Neutrophil (primary cell): ENCODE measurements around the gene RAD9B.
"Not testable (repeated sequence)": the region's sequence is repeated elsewhere in the genome, so short reads cannot be mapped to it uniquely, and the experiment has no call there.

Experiments used
- H3K27ac ChIP-seq: fragments of 200-600 bp; sonication (generic); 2 replicates; pipeline ENCODE4 v1.5.1; 2016; ENCODE audit warnings: mild to moderate bottlenecking, moderate library complexity
- H3K27me3 ChIP-seq: fragments of 200-600 bp; sonication (generic); 2 replicates; pipeline ENCODE4 v1.6.0; 2016; ENCODE audit warnings: mild to moderate bottlenecking
- H3K36me3 ChIP-seq: fragments of 200-600 bp; sonication (generic); 2 replicates; pipeline ENCODE4 v1.5.1; 2017
- H3K4me1 ChIP-seq, 2 experiments: fragments of 200-600 bp in 1 of 2; sonication (generic) in 1 of 2; 1 replicate in 1 of 2; 2 replicates in 1 of 2; pipeline versions ENCODE4 v1.5.1 to v1.6.1; 2013 to 2016; ENCODE audit warnings: low read depth in 1 of 2, low read length in 1 of 2, mild to moderate bottlenecking in 1 of 2, moderate library complexity in 1 of 2; ENCODE audit not compliant: control insufficient read depth in 1 of 2, insufficient read depth in 1 of 2
- H3K4me3 ChIP-seq, 2 experiments: fragments of 200-600 bp in 1 of 2; sonication (generic) in 1 of 2; 1 replicate in 1 of 2; 2 replicates in 1 of 2; pipeline ENCODE4 v1.5.1; 2013 to 2016; ENCODE audit warnings: low read depth in 1 of 2, low read length in 1 of 2, mild to moderate bottlenecking in 1 of 2, moderate library complexity in 1 of 2
- H3K9me3 ChIP-seq: fragments of 200-600 bp; sonication (generic); 2 replicates; pipeline ENCODE4 v1.5.1; 2016
- TF ChIP-seq, protein P1 (sequence below): fragments of 200-600 bp; sonication (generic); IDR thresholded peaks from 2 replicates; pipeline ENCODE4 v1.5.1; 2016; ENCODE audit warnings: antibody characterized with exemption

RAD9B gene

DNA sequence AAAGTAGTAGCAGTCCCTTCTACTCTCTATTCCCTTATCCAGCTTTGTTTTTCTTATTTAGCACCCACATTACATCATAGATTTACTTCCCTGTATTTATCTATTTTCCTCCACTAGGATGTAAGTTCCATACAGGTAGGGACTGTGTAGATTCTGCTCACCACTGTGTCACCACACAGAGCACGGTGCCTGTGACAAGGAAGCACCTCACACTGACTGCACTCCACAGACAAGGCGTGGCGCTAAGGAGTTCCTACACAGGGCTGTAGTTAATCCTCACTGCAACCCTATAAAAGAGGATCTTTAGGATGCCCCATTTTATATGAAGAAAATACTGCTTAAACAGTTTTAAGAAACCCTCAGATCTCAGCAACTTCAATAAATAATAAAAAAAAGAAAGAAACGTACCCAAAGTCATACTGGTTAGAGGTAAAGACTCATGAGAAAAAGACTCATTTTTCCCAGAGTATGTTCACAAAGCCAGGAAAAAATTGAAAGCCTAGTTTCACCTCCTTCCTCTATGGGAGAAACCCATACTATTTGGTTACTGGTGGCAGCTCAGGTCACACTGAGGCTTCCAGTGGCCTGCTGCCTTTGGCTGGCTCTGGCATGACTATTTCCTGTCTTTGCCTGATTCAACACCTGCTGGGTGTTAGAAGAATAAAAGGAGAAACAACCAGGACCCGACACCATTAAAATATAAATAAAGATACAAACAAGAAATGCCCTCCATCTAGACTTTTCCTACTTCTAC is 36.9 kb downstream of the RAD9B start:
- peak overlapping the region; percentile 40 for H3K27ac ChIP-seq
- H3K27me3 ChIP-seq: no peaks in the 10 kb centered on the region
- no peaks in the 10 kb centered on the region for H3K9me3 ChIP-seq
- H3K36me3 ChIP-seq: peaks cover 67% of the 10 kb centered on the region
- peaks cover 3 to 5% of the 10 kb centered on the region in 2 experiments for H3K4me1 ChIP-seq
- TF ChIP-seq, protein P1, sequence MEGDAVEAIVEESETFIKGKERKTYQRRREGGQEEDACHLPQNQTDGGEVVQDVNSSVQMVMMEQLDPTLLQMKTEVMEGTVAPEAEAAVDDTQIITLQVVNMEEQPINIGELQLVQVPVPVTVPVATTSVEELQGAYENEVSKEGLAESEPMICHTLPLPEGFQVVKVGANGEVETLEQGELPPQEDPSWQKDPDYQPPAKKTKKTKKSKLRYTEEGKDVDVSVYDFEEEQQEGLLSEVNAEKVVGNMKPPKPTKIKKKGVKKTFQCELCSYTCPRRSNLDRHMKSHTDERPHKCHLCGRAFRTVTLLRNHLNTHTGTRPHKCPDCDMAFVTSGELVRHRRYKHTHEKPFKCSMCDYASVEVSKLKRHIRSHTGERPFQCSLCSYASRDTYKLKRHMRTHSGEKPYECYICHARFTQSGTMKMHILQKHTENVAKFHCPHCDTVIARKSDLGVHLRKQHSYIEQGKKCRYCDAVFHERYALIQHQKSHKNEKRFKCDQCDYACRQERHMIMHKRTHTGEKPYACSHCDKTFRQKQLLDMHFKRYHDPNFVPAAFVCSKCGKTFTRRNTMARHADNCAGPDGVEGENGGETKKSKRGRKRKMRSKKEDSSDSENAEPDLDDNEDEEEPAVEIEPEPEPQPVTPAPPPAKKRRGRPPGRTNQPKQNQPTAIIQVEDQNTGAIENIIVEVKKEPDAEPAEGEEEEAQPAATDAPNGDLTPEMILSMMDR: no peak
- no peak overlapping the region for H3K4me3 ChIP-seq

DNA sequence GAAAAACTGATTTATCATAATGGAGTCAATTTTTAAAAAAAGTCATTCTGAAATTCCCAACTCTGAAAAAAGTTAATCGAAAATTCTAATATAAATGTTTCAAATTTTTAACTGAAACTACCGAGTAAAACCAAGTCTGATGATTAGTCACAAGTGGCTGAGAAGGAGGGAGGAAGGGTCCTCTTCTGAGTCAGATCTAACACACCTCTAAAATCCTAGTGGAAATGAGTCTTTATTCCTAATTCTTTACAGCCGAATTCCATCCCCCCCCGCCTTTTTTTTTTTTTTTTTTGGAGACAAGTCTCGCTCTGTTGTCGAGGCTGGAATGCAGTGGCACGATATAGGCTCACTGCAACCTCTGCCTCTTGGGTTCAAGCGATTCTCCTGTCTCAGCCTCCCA is 37.9 kb downstream of the RAD9B start:
- H3K27ac ChIP-seq: no peak overlapping the region
- TF ChIP-seq, protein P1: no peak
- no peaks in the 10 kb centered on the region for H3K9me3 ChIP-seq
- H3K27me3 ChIP-seq: no peaks in the 10 kb centered on the region
- no peak overlapping the region for H3K4me3 ChIP-seq
- H3K4me1 ChIP-seq: peaks cover 3 to 5% of the 10 kb centered on the region in 2 experiments
- H3K36me3 ChIP-seq: peaks cover 68% of the 10 kb centered on the region

DNA sequence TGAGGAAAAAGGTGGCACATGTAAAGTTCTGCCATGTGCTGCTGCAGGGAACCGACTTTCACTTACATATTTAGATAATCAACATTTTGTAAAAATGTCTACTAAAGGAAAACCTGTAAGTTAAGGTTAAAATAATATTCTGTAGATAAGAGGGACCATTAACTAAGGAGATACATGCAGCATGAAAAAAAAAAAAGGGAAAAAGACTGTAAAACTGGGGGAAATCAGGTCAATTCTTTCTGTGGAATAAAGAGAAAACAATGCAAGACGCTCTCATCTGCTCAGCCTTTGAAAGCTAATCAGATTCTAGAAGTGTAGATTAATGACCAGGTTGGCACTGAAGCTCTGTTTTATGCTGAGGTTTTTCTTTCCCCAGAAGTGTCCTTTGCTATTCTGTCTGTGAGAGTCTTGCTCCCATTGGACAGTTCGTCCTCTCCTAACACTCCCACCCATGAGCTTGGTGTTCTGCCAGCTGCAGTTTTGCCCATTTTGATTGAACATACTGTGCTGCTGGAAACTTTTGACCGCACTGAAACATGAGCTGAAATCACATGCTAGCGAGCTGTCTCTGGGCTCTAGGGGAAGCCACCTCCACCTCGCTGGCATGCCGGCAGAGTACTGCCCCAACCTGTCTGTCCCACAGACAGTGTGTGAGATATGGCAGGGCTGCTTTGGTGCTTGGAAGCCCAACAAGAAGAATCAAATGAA is 41.3 kb downstream of the RAD9B start:
- Histone ChIP-seq H3K27ac (no peak overlapping the region), H3K4me1 (peaks cover 0 to 3% of the 10 kb centered on the region in 2 experiments), H3K27me3 (no peaks in the 10 kb centered on the region), H3K36me3 (peaks cover 50% of the 10 kb centered on the region), H3K9me3 (no peaks in the 10 kb centered on the region), H3K4me3 (no peak overlapping the region)
- TF ChIP-seq, protein P1: no peak

DNA sequence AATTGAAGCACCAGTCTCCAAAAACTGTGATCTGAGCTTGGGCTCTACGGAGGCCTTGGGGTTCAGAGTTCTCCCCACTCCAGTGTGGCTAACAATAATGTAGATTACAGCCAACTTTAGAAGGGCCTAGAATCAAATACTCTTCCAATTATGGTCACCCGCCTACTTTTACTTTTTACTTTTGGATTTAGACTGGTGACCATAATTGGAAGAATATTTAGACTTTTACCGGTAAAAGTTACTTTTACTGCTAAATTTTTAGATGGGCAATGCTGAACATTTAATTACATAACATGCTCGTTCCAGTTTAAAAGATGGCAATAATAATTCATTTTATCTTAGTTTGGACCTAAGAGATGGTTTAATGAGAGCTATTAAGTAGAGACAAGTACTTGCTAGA is 41.8 kb downstream of the RAD9B start:
- peaks cover 49% of the 10 kb centered on the region for H3K36me3 ChIP-seq
- H3K27ac ChIP-seq: no peak overlapping the region

DNA sequence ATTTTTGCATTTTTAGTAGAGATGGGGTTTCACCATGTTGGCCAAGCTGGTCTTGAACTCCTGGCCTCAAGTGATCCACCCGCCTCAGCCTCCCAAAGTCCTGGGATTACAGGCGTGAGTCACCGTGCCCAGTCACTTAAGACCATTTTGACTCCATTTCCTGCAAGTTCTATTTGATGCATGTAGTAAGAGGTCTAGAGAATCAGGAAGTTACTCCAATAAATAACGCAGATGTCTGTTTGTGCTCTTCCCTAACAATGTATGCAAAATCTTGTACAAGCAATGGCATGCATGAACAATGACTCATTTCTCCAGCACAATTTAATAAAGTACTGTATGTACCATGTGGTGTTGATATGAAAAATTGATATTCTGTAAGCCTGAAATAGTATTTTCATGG is 43.1 kb downstream of the RAD9B start:
- peaks cover 40% of the 10 kb centered on the region for H3K36me3 ChIP-seq
- not testable (repeated sequence) for H3K9me3 ChIP-seq, H3K4me1 ChIP-seq, H3K27me3 ChIP-seq, H3K4me3 ChIP-seq, H3K27ac ChIP-seq

More for the DNA sequence above, 41.8 kb downstream of the RAD9B start:
- Histone ChIP-seq H3K4me1 (peaks cover 0 to 3% of the 10 kb centered on the region in 2 experiments), H3K27me3 (no peaks in the 10 kb centered on the region), H3K4me3 (no peak overlapping the region), H3K9me3 (no peaks in the 10 kb centered on the region)
- TF ChIP-seq, protein P1: no peak

DNA sequence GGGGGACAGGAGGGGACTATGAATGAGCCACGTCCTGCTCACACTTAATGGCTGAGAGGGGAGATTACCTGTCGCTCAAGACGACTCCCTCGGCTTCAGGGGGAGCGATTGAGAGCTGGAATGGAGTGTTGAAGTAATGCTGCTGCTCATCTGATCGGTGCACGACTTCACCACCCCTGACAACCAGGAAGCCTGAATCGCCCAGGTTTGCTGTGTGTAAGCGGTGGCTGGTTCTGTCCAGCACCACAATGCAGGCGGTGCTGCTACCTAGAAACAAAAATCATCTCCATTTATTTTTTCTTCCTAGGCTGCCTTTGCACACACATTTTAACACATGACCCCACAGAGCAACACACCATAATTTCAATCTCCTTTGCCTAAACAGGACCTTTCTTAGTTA is 43.7 kb downstream of the RAD9B start:
- Histone ChIP-seq H3K27ac (no peak overlapping the region), H3K36me3 (peaks cover 43% of the 10 kb centered on the region), H3K4me3 (no peak overlapping the region), H3K4me1 (peaks cover 0 to 3% of the 10 kb centered on the region in 2 experiments), H3K9me3 (no peaks in the 10 kb centered on the region), H3K27me3 (no peaks in the 10 kb centered on the region)
- TF ChIP-seq, protein P1: no peak
